GM12892 (cell line): ENCODE measurements around the gene HID1.

ENCODE experiments used
- POLR2A ChIP-seq: IDR thresholded peaks from 2 replicates; pipeline ENCODE4 v1.6.1; 2011; ENCODE audit warnings: low read depth, low read length, control low read depth
- TAF1 ChIP-seq: IDR thresholded peaks from 2 replicates; pipeline ENCODE4 v1.6.1; 2011; ENCODE audit warnings: low read depth, mild to moderate bottlenecking, control low read depth, low read length, borderline replicate concordance

GRCh38 chr17:74963656-74964055, 8.9 kb downstream of the HID1 start:
- no peak for TF ChIP-seq POLR2A
- no peak for TF ChIP-seq TAF1
